PC-3 (cell line): ENCODE measurements around the gene SYDE1.

ENCODE experiments used
- CTCF ChIP-seq: fragments of 300-600 bp; sonication (generic); conservative IDR thresholded peaks from 2 replicates; pipeline ENCODE4 v1.5.1; 2017; ENCODE audit warnings: antibody characterized with exemption, low read depth, mild to moderate bottlenecking, low read length
- EZH2phosphoT487 ChIP-seq: fragments of 300-600 bp; sonication (generic); IDR thresholded peaks from 2 replicates; pipeline ENCODE4 v1.6.1; 2018; ENCODE audit warnings: mild to moderate bottlenecking, antibody characterized with exemption, low read length, borderline replicate concordance

GRCh38 chr19:15116856-15117255 lies 9.7 kb downstream of the SYDE1 start:
- TF ChIP-seq EZH2phosphoT487, result no peak
- TF ChIP-seq CTCF, result no peak
